ENCODE data around the gene LMX1A.
A peak's percentile ranks its signal among the peaks of the same experiment; 100 is the strongest.

LMX1A gene

DNA sequence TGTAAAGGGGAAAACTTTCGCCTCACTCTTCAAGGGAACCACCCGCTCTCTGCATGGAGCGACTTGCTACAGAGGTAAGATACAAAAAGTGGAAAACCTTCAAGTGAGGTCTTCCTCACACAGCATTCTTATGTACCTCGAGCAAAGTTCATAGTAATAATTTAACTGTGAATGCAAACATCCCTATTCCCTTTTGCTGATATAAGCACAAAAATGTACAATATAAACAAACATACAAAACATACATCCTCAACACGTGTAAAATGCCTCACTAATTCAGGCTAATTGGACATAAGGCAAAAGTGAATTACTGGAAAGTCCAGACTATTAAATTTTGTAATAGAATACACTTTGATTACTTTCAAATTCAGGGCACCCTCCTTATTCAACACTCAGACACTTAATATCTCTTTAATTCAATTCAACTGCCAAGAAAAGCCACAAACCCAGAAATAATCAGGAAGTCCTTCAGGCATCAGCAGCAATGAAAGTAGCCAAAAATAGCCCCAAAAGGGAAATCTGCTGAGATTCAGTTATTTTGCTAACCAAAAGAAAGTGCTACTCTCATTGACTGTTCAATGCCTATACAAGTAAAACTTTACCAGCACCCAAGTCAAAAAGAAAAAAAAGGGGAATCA lies 15.2 kb upstream of the LMX1A start:
- DNase-seq = no peak
- intact Hi-C loops (cut with DNase I) = no loop called here

GRCh38 chr1:165369255-165369848 lies 12.8 kb upstream of the LMX1A start:
- DNase-seq = peak; percentile 35 to 87 (median 74)
- intact Hi-C loops (cut with DNase I) = loop anchor here (10.0 kb wide), 1 partner anchor 225 kb away; no protein-coding TSS in a partner anchor

GRCh38 chr1:165367375-165367993 lies 11.0 kb upstream of the LMX1A start:
- intact Hi-C loops (cut with DNase I) = loop anchor here (10.0 kb wide), 1 partner anchor 223 kb away; no protein-coding TSS in a partner anchor
- DNase-seq = peak in 41 of 42 donors; percentile 52 to 91 (median 81)

GRCh38 chr1:165365341-165365740 lies 8.8 kb upstream of the LMX1A start:
- intact Hi-C loops (cut with DNase I) = loop anchor here (10.0 kb wide), 1 partner anchor 221 kb away; no protein-coding TSS in a partner anchor
- peak in 2 of 42 donors; percentile 25 to 28 for DNase-seq

DNA sequence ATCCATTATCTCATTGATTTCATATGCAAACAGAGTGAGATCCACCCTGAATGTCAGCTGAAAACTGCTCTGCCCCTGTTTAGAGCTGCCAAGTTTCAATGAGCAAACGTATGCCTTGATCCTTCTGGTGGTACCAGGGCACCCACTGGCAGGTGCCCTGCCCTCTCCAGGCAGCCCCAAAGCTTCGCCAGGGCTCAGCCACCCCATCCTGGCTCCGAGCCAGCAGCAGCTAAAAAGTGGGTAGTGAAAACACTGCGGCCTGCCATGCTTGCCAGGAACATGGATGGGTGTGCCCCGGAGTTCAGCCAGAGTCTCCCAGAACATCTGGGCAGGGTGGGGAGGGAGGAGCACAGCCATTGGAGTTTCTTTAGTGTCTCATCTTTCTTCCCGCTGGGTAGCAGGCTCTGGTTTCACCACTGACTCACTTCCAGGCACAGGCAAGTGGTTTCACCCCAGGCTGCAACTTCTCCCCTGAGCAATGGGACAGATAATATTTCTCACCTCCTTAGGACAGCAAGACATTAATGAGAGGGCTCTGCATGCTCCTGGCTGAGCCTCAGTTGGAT lies 8.1 kb upstream of the LMX1A start:
- DNase-seq = no peak
- intact Hi-C loops (cut with DNase I) = loop anchor here (10.0 kb wide), 1 partner anchor 220 kb away; no protein-coding TSS in a partner anchor

DNA sequence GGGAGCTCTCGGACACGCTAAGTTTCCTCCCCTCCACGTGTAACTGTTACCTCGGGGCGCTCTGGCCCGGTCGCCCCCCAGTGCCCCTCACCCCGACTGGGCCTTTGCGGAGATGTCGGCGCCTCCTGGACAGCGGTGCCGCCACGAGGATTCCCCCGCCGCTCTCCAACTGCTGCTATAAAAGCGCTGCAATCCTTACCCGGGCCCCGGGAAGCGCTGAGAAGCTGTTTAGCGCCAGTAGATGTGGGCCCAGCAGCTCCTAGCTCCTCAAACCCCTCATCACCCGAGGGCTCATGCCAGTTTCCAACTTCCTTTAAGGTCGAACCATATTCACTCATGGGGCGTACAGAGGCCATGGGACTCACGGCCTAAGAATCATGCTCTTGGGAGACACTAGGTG lies 361 bp upstream of the LMX1A start:
- no peak for DNase-seq
- intact Hi-C loops (cut with DNase I) = no loop called here

DNA sequence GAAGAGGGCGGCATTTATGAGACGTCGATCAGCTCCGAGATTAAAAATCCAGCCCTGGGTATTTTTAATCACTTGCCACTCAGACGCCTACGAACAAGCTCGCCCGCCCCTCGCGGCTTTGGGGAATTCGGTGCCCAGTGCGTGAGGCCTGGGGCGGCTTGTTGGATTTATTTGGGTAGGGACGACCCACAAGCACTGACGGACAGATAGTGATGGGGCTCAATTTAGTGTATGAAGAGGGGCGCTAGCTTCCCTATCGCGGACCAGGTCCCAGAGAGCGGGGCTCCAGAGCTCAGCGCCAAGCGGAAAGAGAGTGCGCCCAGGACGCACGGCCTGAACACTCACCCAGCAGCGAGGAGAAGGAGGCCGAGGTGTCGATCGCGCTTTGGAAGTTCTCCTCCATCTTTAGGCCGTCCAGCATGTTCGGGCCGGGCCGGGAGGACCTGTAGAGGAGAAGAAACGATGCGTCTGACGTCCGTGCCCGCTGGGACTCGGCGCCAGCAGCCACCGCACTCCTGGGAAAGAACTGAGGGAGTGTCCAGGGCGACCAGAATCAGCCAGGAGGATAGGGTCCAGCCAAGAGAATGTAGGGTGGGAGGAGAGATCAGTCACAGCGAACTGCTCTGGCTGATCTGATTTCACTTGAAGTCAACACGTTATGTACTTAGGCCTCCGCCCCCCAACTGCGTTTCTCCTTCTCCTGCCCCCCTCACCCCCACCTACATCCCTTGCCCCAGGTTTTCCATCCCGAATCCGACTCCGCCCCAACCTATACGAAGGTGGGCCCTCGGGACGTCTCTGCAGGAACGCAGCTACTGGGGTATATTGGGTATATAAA lies 1.2 kb downstream of the LMX1A start:
- intact Hi-C loops (cut with DNase I) = no loop called here
- no peak for DNase-seq

GRCh38 chr1:165354739-165355138 lies 1.8 kb downstream of the LMX1A start:
- intact Hi-C loops (cut with DNase I) = no loop called here
- no peak for DNase-seq

DNA sequence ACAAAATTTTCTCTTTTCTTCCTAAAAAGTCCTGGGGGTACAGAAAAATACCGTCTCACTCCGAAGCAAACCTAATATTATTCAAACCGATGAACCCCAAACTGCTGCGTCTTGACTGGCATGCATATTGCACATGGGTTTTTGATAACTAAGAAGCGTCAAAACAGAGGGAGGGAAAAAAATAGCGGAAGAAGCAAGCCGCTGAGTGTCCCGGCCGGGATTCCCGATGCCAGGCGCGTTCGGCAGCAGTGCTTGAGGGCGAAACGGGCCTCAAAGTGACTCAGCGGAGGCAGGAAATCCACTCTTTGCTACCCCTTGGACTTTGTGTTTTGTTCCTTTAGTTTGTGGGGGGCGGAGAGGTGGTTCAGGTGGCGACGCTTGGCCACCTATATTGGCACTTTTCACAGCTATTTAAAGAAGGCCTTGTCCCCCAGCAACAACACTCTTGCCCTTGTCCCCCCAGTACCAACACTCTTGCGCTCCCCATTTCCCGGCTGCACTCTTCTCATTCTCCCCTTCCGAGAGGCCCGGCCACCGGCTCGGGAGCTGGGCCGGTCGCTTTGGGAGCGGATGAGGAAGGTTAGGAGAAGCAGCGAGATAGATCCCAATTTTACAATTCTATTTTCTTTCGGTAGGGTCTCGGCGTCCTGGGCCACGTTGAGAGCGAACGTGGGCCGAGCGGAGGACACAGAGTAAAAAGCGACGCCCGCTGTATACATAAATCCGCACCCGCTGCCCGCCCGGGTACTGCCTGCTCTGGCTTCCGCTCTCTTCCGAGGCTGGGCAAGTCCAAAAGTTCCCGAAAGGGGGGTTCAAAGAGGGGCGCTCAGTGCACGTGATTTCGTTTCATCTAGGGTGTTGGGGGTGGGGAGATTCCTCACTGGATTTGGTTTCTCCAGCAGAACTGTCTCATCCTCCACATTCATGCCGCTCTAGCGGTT lies 2.5 kb downstream of the LMX1A start:
- no peak for DNase-seq

GRCh38 chr1:165352442-165353293 lies 3.8 kb downstream of the LMX1A start:
- intact Hi-C loops (cut with DNase I) = no loop called here

More for the DNA sequence above, 2.5 kb downstream of the LMX1A start:
- intact Hi-C loops (cut with DNase I) = no loop called here

DNA sequence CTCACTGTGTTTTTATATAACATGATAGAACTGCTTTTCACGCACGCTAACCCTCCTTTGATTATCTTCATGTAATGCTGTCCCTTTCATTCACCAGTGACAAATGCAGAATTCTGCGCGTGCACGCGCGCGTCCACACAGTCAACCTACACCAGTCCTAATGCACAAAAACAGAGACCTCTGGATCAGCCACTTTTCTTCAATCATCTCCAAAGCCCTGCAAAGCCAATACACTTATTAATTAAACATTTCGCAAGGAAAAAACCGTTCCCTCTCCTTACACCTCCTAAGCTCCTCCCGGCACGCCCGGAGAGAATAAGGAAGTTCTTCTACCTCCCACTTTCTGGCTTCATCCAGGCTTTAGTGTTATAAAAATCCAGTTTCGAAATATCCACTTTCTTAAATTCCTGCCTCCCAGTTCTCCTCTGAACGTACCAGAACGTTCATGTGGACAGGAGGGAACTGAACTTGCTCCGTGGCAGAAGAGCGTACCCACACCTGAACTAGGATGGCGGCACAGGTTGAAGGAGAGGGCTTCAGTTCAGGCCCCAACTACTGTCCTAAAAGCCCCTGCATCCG lies 4.6 kb downstream of the LMX1A start:
- intact Hi-C loops (cut with DNase I) = no loop called here
- no peak for DNase-seq

More at GRCh38 chr1:165352442-165353293, 3.8 kb downstream of the LMX1A start:
- DNase-seq = no peak

GRCh38 chr1:165350840-165351239 lies 5.7 kb downstream of the LMX1A start:
- no peak for DNase-seq
- intact Hi-C loops (cut with DNase I) = no loop called here

- intact Hi-C loops (cut with DNase I) = no loop called here
- no peak for DNase-seq
Measured at GRCh38 chr1:165345502-165345901, 11.0 kb downstream of the LMX1A start.

GRCh38 chr1:165344736-165345135 lies 11.8 kb downstream of the LMX1A start:
- intact Hi-C loops (cut with DNase I) = no loop called here
- no peak for DNase-seq

DNA sequence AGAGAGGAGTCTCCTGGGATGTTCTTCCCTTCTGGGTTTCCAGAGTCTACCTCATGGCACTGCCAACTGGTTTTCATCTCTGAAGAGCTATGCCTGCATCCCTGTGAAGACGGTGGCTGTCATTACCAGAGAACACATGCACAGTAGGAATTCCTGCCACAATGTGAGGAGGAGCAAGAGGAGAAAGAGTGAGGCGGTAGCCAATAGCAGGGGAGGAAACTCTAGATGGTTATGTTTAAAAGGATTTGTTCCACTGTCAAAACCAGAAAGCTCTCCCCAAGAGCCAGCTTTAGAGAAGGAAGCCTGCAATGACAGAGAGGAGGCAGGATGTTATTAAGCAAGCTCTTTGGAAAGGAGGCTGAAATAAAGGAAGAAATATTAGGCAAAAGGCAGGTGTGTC lies 12.3 kb downstream of the LMX1A start:
- no peak for DNase-seq

GRCh38 chr1:165342587-165342986 lies 13.9 kb downstream of the LMX1A start:
- no peak for DNase-seq
- intact Hi-C loops (cut with DNase I) = no loop called here

More for the DNA sequence above, 12.3 kb downstream of the LMX1A start:
- intact Hi-C loops (cut with DNase I) = no loop called here

- intact Hi-C loops (cut with DNase I) = no loop called here
- no peak for DNase-seq
Measured at GRCh38 chr1:165342168-165342567, 14.3 kb downstream of the LMX1A start.

Measured in head of caudate nucleus (tissue), 42 donors.